SJSA1 (cell line): ENCODE results near the gene TXNDC11. TPM values are rescaled to one million over a fixed set of nuclear protein-coding genes. Genes with fewer than 3 reads are reported as not detected.

Experiments used
- DNase-seq, 2 experiments: peaks; one replicate each; pipeline ENCODE4 v3.0.0-alpha.2; 2015 to 2020; ENCODE audit warnings: low spot score in 2 of 2, low read depth in 1 of 2
- H3K27ac ChIP-seq: fragments of 250-450 bp; sonication (Bioruptor Pico); 2 replicates; pipeline ENCODE4 v1.5.1; 2020; ENCODE audit warnings: mild to moderate bottlenecking, moderate library complexity
- H3K27me3 ChIP-seq: fragments of 250-450 bp; sonication (Bioruptor Pico); replicated peaks from 2 replicates; pipeline ENCODE4 v1.5.1; 2020; ENCODE audit warnings: mild to moderate bottlenecking, moderate library complexity
- H3K36me3 ChIP-seq: fragments of 250-450 bp; sonication (Bioruptor Pico); 2 replicates; pipeline ENCODE4 v1.5.1; 2020; ENCODE audit warnings: mild to moderate bottlenecking
- H3K4me1 ChIP-seq: fragments of 250-450 bp; sonication (Bioruptor Pico); replicated peaks from 2 replicates; pipeline ENCODE4 v1.6.1; 2021; ENCODE audit warnings: mild to moderate bottlenecking
- H3K4me3 ChIP-seq: fragments of 250-450 bp; sonication (Bioruptor Pico); 2 replicates; pipeline ENCODE4 v1.5.1; 2020; ENCODE audit warnings: mild to moderate bottlenecking
- H3K9me3 ChIP-seq: fragments of 250-450 bp; sonication (Bioruptor Pico); replicated peaks from 2 replicates; pipeline ENCODE4 v1.5.1; 2020; ENCODE audit warnings: mild to moderate bottlenecking
- total RNA-seq: library from RNA; depleted of rRNA; stranded (reverse); fragments of >200 nt; shearing (Covaris generic); gene quantifications from 2 replicates; pipeline ENCODE4 v1.2.3, GENCODE V29; 2014; rRNA removed

TXNDC11 gene
- total RNA-seq, 1 experiment from 2014 or later: 29.7 TPM

GRCh38 chr16:11633113-11633512 lies 109.5 kb downstream of the TXNDC11 start:
- Histone ChIP-seq H3K4me1 (peaks cover 22% of the 10 kb centered on the region), H3K27ac (0 out of 2 replicates have a peak overlapping the region, but pooled peaks have one; percentile 54), H3K9me3 (no peaks in the 10 kb centered on the region), H3K27me3 (no peaks in the 10 kb centered on the region), H3K4me3 (no peak overlapping the region), H3K36me3 (no peaks in the 10 kb centered on the region)
- no peak for DNase-seq

- no peaks in the 10 kb centered on the region for H3K27me3 ChIP-seq
- peak; percentile 77 to 84 for DNase-seq
- H3K9me3 ChIP-seq: no peaks in the 10 kb centered on the region
- H3K4me3 ChIP-seq: no peak overlapping the region
- no peaks in the 10 kb centered on the region for H3K36me3 ChIP-seq
- H3K4me1 ChIP-seq: peaks cover 25% of the 10 kb centered on the region
- H3K27ac ChIP-seq: peak overlapping the region; percentile 54
These were observed 110.2 kb downstream of the TXNDC11 start for GRCh38 chr16:11632455-11632939.

DNA sequence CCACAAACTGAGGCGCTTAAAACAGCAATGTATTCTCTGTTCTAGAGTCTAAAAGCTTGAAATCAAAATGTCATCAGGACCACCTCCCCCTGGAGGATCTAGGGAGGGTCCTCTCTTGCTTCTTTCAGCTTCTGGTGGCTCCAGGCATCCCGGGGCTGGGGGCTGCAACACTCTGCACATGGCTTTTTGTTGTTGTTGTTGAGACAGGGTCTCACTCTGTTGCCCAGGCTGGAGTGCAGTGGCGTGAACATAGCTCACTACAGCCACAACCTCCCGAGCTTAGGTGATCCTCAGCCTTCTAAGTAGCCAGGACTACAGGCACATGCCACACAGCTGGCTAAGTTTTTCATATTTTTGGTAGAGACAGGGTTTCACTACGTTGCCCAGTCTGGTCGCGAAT lies 111.4 kb downstream of the TXNDC11 start:
- Histone ChIP-seq H3K27ac (no peak overlapping the region), H3K36me3 (no peaks in the 10 kb centered on the region), H3K27me3 (no peaks in the 10 kb centered on the region), H3K4me1 (peaks cover 28% of the 10 kb centered on the region), H3K4me3 (no peak overlapping the region), H3K9me3 (no peaks in the 10 kb centered on the region)
- no peak for DNase-seq

DNA sequence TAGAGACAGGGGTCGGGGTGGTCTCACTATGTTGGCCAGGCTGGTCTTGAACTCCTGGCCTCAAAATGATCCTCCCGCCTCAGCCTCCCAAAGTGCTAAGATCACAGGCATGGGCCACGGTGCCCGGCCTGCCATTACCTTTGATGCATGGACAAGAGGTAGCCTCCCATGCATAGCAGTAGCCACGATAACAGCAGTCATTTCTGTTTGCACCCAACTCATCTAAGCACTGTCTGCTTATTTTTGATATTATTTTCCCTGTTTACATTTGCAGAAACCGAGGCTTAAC lies 111.9 kb downstream of the TXNDC11 start:
- H3K36me3 ChIP-seq: no peaks in the 10 kb centered on the region
- H3K4me3 ChIP-seq: no peak overlapping the region
- no peaks in the 10 kb centered on the region for H3K27me3 ChIP-seq
- H3K9me3 ChIP-seq: no peaks in the 10 kb centered on the region
- peaks cover 28% of the 10 kb centered on the region for H3K4me1 ChIP-seq
- no peak for DNase-seq
- no peak overlapping the region for H3K27ac ChIP-seq

DNA sequence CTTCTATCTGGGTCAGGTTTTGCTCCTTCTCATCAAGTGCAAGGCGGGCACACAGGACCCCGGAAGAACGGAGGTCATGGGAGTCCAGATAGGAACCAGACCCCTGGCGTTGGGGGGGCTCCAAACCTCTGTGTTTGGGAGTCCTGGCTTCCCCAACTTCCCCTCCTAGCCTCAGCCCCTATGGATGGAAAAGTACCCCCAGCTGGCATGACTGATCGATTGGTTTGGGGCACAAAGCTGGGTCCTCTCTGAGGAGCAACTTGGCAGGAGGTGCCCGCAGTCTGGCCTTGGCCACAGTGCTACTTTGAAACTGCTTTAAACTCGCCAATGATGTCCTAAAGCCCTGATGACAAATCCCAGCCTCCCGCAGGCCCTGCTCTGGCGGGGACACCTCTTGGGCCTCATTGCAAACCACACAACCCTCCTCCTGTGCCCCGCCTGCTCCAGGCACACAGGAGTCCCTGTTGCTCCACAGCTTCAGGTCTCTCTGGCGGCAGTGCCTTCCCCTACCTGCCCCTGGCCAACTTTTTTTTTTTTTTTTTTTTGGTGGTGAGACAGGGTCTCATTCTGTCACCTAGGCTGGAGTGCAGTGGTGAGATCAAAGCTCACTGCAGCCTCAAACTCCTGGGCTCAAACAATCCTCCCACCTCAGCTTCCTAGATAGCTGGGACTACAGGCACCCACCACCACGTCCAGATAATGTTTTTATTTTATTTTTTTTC lies 112.5 kb downstream of the TXNDC11 start:
- Histone ChIP-seq H3K27ac (no peak overlapping the region), H3K4me1 (peaks cover 28% of the 10 kb centered on the region), H3K27me3 (no peaks in the 10 kb centered on the region), H3K36me3 (no peaks in the 10 kb centered on the region), H3K4me3 (no peak overlapping the region), H3K9me3 (no peaks in the 10 kb centered on the region)
- no peak for DNase-seq

Other genes with a start within 250 kb of the TXNDC11 start
- 50.8 and 83.4 TPM in 2 replicates for gene LITAF, start 155.9 kb downstream of the TXNDC11 start, total RNA-seq
- gene SNN, start 74.4 kb downstream of the TXNDC11 start, total RNA-seq: 10.1 and 11.5 TPM in 2 replicates
- gene ZC3H7A, start 54.4 kb upstream of the TXNDC11 start, total RNA-seq: 47.4 and 60.9 TPM in 2 replicates
- gene RSL1D1, start 108.7 kb upstream of the TXNDC11 start, total RNA-seq: 120 and 204 TPM in 2 replicates
- 100 and 108 TPM in 2 replicates for gene GSPT1, start 173.1 kb upstream of the TXNDC11 start, total RNA-seq
- gene NPIPB2, start 199.2 kb upstream of the TXNDC11 start, total RNA-seq: 0.53 TPM in 1 of 2 replicates, not detected in the other
- not detected in 2 replicates for gene TNFRSF17, start 222.4 kb upstream of the TXNDC11 start, total RNA-seq
- 3.3 and 5.6 TPM in 2 replicates for gene SNX29, start 233.9 kb upstream of the TXNDC11 start, total RNA-seq